Ovary (tissue), 3 donors: ENCODE results near the gene FBN1.

Source experiments
- CTCF ChIP-seq, 3 donors: fragments of 450-650 bp in 2 of 3; fragments of 200-600 bp in 1 of 3; IDR thresholded peaks; one replicate each; pipeline versions ENCODE4 v1.5.1 to v1.8.0; 2016 to 2022; ENCODE audit warnings: antibody characterized with exemption in 3 of 3, mild to moderate bottlenecking in 1 of 3
- EP300 ChIP-seq: sonication (generic); formaldehyde crosslinking; IDR thresholded peaks from one replicate; pipeline ENCODE4 v1.6.1; 2017; ENCODE audit warnings: antibody characterized with exemption
- donor health status: DM: no; HTN: no; CAD: no.

- TF ChIP-seq CTCF (IDR thresholded peaks at IDR 0.05) (no peak), EP300 (no peak)
These were observed 71.3 kb downstream of the FBN1 start for GRCh38 chr15:48574187-48574586.
